Uterus (tissue), 2 donors: ENCODE results near the gene FRK.

Experiments
- CTCF ChIP-seq, 4 experiments: fragments of 200-600 bp in 2 of 4; fragments of 450-650 bp in 2 of 4; sonication (generic) in 2 of 4; IDR thresholded peaks; one replicate each; pipeline ENCODE4 v1.5.1; 2016 to 2019; ENCODE audit warnings: antibody characterized with exemption in 4 of 4, mild to moderate bottlenecking in 2 of 4, moderate library complexity in 1 of 4
- POLR2A ChIP-seq, 2 donors: fragments of 450-650 bp; IDR thresholded peaks; one replicate each; pipeline ENCODE4 v1.6.1; 2016; ENCODE audit warnings: antibody characterized with exemption in 2 of 2, mild to moderate bottlenecking in 1 of 2, moderate library complexity in 1 of 2

- TF ChIP-seq CTCF (IDR thresholded peaks at IDR 0.05) (no peak), POLR2A (IDR thresholded peaks at IDR 0.05) (no peak)
These were observed 57.9 kb downstream of the FRK start for GRCh38 chr6:116002756-116003155.
